GM19438 (cell line): Measurements from ENCODE around the gene STK40.

Source experiments
- ATAC-seq: cut with Tn5 transposase; IDR thresholded peaks from one replicate; pipeline ENCODE4 v1.9.1; 2021; ENCODE audit warnings: low read depth; ENCODE audit not compliant: unreplicated experiment

STK40 gene

DNA sequence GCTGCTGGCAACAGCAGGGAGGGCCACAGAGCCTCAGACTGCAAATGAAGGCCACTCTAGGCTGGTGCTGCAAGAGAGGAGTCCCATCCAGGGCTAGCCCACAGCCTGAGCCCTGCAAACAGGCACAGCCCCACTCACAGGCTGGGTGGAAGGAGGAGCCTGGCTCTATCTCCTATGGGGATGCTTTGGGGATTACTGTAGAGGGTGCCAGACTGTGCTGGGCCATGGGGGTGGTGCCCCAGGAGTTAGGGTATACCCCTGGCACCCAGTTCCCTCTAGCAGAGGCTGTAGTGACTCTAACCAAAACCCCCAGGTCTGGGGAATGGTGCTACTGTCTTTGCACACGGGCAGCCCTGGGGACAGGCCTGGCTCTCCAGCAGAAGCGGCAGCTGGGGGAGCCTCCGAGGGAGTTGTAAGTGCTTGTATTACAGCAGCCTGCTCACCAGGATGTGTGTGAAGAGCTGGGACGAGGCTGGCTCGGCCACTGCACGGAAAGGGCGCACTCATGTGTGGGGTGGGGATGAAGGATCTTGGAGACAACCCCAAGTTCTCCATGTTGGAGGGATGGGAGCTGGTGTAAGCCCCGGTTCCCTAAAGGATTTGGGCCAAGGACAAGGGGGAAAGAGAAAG lies 38.9 kb downstream of the STK40 start:
- no peak for ATAC-seq

DNA sequence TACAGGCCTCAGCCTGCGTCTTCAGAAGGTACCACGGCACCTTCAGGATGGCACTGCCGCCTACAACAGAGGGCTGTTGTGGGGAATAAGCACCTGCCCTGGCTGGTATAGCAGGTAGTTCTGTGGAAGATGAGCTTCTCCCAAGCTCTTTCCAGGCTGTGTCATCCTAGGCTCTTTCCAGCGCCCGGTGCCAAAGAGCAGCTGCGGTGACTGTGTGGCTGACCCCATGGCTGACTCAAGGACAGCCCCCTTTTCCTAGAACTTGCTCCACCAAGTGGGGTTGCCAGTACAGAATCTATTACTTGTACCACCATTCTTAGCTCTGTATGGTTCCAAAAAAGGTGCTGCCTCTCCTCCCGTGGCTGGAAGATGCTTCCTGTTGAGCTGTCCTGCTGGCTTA lies 40.4 kb downstream of the STK40 start:
- ATAC-seq = no peak

DNA sequence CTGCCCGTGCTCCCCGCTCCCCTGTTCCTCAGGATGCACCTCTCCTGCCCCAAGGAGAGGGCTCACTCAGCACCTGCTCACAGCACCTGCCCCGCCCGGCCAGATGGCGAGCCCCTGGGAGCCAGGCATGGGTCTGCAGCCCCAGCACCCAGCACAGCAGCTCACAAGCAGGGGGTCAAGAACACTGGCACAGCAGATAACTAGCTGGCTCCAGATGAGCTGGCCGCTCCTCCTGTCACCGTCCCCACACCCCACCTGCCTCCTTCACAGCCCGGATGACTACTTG lies 41.4 kb downstream of the STK40 start:
- no peak for ATAC-seq

DNA sequence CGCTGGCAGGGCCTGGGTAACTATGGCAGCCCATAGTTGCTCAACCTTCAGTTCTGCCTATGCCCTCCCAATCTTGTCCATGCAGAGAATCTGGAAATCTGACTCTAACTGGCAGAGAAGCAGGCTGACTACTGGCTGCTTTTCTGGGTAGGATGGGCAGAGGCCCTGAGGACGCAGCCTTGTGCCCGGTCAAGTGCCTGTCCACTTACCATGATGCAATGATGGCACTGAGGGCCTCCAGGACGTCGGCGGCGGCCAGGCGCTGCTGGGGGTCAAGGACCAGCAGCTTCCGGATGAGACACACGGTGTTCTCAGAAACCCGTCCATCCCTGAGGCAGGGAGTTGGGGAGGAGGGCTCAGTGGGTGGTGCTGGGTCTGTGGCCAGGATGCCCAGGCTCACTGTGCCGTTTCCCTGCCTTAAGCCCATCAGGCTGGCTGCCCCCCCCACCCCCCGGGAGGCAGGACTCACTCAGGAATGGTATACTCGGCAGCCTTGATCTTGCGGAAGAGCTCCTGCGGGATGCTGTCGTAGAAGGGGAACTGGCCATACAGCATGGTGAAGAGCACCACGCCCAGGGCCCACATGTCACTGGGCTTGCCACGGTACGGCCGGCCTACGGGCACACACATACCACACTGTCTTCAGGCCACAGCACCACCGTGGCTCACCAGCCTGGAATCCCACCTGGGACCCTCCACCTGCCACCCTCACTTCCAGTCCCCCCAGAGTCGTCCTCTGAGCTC lies 41.9 kb downstream of the STK40 start:
- ATAC-seq = no peak

DNA sequence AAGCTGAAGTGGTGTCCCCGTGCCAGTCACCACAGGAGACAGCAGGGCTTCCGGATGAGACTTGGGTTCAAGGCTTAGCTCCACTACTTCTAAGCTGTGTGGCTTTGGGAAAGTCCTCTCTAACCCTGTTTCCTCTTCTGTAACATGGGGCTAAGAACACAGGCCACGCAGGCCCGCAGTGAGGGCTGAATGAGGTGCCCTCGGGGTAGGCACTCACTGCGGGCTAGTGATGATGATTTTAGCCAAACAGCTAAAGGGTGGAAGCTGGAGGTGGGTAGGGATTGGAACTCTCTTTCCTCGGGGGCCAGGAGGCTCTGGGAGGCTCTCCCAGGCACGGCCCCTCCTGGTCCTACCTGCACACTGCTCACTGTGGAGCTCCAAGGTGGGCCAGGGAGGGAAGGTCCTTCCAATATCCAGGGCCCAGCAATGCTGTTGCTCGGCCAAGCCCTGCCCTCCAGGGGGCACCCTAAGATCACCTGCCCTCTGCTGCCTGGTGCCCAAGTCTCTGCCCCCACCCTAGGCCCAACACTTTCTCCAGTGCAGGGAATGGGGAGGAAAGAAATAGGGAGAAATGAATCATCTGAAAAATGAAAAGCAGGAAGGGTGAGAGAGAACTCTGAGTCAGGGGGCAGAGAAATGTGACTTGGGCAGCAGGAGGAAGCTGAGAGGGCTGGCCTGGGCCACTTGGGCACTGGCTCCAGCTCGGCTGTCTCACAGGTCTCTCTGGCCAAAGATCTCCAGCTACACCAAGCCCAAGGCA lies 43.1 kb downstream of the STK40 start:
- ATAC-seq = no peak

DNA sequence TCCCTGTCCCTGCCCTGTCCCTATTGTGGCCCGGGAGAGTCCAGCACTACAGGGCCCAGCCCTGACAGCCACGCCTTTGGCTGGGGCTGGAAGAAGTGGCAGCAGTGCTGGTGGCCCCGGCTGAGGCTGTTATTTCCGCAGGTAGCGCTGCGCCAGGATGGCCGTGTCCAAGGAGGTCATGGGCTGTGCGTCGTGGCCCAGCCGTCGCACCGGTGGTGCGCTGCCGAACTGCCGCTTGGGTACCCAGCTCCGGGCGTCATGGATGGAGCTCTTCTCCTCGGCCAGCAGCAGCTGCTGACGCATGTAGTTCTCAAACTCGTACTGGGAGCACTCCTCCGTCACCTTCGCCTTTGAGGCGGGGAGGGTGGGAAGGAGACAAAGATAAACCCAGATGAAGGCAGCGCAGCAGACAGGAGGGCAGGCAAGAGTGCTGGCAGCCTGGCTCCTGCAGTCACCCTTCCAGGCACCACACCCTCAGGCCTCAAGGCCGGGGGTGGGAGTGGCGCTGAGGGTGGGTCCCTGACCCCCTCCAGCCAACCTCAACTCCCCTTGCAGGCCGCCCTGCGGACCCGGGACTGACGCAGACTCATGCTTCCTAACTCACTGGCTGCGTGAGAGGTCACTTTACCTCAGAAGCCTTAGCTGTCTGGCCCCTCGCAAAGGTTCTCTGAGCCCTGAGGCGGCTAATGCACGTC lies 44.0 kb downstream of the STK40 start:
- ATAC-seq = no peak

DNA sequence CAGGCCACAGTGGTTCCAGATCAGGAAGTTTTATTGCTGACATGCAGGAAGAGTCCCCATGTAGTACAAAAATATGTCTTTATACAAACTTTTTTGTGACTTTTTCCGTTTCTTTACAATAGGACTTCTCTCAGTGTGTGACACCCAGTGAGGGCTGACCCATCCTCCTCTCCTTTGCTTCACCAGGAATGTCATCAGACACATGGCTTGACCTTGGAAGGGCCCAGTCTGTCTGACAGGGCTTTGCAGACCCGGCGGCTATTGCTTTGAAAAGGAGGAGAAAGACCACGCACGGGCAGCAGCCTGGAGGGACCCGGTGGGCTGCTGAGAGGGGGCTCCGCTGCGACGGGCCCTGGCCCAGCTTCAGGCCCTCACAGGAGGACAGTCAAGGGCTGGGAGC lies 46.1 kb downstream of the STK40 start:
- no peak for ATAC-seq

DNA sequence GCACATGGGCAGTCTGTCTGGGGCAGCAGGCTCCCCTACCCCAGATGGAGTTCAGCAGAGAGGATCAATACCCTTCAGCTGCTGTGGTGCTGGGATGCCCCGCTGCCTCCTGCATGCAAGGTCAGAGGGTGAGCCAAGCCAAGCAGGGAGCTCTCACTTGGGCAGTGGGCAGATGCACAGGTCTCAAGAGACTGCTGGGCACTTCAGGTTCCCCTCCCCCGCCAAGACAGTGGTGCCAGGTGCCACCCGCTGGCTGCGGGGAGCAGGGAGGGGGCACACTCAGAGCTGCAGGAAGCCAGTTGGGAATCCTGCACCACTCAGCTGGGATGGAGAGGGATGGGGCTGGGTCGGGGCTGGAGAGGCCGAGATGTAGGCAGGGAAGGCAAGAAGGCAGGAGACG lies 46.5 kb downstream of the STK40 start:
- ATAC-seq = no peak

DNA sequence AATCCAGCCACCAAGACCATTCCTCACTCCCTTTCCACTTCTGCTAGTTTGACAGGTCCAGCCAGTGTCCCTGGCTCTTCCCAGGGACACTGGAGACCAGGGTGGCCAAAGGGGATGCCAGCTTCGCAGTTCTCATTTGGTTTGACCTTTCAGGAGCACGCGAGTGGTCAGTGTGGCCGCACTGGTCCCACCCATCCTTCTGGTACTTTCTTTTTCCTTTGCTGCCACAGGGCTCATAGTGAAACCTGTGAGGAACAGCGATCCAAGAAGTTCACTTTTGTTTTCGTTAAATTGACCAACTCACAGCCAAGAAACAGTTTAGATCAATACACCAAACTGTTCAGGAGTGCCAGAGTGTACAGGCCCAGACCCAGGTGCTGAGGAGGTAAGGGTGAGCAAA lies 47.9 kb downstream of the STK40 start:
- no peak for ATAC-seq

DNA sequence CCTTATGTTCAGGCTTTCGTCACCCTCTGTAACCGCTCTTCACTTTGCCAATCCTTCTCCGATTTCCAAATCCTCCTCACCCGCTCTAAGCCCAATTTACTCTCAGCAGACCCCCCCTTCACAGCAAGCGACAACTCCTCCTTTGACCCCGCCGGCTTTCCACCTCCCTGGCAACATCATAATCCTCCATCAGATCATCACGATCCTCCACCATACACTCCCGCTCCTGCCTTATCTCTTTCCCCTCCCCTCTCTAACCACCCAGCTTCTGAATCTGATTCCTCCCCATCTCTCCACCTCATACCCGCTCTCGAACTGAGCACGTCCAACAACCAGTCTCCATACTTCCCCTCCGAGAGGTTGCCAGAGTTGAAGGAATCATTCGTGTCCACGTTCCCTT lies 54.8 kb downstream of the STK40 start:
- ATAC-seq = no peak

DNA sequence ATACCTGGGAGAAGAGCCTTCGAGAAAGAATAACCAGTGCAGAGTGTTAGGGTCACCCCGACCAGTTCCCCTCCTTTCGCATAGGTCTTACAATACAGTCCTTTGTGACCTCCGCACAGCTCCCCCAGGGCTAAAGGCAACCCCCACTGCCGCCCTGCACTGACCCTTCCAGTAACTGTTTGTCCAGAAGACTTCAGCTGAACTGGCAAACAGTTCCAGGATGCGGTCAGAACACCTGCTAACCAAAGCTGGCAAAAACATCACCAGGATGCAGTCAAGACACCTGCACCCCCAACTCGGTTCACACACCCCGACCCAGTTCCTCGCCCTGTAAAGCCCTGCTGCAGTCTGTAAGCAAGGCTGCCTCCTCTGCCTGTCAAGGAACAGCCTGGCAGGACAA lies 55.9 kb downstream of the STK40 start:
- no peak for ATAC-seq

DNA sequence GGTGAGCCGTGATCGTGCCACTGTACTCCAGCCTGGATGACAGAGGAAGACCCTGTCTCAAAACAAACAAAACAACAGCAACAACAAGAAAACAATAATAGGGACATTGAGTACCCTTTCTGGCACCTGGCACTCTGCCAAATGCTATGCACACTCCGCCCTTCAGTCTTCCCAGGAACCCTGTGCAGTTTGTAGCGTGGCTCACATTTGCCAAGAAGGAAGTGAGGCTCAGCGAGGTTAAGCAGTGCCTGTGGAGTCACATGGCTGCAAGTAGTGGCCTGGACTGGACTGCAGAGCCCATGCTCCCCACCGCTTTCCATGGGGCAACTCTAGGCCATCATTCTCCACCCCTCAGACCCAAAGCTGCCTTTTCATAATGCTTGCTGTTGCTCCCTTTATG lies 57.0 kb downstream of the STK40 start:
- ATAC-seq = no peak

DNA sequence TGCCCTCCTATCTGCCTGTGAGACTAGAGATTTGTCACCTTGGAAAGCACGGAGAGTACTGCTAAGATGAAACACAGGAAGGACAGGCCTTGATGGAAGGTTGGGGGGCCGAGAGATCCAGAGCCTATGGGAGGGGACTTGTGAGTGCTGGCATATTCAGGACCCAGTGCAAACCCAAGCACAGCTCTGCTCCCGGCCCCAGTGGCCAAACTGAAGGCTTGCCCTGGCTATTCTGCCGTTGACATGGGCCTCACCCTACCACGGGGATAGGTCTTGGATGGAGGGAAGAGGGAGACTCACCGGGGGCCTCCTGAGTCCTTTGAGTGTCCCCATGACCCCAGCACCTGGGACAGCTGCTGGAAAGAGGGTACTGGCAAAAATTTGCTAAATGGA lies 57.6 kb downstream of the STK40 start:
- no peak for ATAC-seq

DNA sequence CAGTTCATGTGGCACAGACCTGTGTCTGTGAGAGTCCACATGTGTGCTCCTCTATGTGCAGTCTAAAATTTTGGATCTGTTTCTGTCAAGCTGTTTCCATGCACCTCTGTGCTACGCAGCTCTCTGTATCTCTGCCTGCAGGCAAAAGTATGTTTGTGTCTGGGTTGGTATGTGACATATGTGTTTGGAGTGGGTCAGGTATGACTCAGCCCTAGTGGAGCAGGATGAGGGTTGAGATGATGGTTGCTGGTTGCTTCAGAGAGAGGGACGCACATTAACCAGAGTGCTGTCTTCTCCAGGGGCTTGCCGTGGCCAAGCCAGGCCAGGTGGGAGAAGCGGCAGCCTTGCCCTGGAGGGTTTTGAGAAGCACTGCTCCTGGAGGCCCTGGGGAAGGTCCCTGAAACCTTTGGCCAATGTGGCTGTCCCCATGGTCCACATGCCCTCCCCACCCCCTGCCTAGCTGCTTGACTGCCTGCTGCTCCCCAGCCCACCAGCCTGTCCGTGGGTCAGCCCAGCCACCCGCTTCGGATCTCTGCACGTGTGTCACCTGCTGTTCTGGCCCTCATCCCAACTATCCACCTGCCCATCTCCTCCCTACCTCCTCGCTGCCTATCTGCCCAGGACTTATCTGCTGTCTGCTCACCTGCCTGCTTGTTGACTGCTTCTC lies 58.2 kb downstream of the STK40 start:
- ATAC-seq = no peak

DNA sequence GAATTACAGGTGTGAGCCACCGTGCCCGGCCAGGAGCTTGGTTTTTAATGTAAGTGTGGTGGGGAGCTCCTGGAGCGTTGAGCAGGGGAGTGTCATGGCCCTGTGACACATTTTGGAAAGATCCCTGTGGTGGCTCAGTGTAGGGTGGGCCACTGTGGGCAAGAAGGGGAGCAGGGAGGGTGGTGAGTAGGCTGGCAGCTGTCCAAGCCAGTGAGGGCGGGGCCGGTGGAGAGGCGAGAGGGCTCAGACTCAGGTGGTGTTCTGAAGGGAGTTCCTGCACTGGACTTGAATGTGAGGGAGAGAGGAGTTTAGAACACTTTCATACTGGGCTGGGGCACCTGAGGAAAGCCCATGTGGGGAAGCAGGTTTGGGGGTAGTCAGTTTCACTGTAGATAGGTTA lies 59.2 kb downstream of the STK40 start:
- ATAC-seq = no peak

DNA sequence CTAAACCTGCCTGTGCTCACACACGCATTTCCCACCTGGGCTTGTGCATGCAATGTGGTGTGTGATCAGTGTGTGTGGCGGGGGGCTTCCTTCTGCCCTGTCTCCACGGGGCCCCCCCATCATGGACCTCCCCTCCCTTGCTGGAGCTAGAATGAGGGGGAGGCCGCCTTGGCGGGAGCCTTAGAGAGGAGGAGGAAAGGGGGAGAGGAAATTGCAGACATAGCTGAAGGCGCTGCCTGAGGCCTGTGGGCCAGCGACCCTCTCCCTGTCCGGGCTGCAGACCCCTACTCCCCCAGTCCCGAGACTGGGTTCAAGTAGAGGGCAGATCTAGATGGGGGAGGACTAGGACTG lies 61.4 kb downstream of the STK40 start:
- no peak for ATAC-seq

DNA sequence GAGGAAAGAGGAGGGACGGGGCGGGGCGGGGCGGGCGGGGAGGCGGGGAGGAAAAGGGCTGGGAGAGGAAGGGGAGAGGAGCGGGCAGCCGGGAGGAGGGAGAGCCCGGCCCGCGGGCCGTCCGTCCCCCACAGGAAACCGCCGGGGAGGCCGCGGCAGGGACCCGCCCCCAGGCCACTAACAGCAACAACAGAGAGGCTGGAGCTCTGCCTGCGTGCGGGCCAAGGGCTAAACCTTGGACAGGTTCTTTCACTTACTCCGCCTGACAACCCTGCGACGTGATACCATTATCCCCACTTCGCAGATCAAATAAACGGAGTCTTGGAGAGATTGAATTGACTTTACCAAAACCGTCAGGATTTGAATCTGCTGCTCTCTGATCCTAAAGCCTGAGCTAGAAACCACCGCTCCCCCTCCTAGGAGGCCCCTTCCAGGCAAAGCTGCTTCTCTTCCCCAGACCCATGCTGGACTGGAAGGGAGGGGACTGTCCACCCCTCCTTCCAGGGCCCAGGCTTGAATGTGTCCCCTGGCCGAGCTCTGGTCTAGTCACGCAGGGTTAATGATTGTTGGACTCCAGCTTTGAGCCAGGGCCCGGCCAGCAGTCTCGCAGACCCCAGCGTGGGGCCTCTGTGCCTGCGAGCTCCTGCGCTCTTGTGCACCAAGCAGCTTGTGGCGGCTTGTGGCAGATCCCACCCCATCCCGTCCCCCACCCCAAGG lies 61.9 kb downstream of the STK40 start, which contains the start of gene EVA1B:
Gene EVA1B (minus strand): TSS at position 10 of the 717 bp plus-strand sequence. CDS start 608 bp downstream, outside the sequence.
- no peak for ATAC-seq

DNA sequence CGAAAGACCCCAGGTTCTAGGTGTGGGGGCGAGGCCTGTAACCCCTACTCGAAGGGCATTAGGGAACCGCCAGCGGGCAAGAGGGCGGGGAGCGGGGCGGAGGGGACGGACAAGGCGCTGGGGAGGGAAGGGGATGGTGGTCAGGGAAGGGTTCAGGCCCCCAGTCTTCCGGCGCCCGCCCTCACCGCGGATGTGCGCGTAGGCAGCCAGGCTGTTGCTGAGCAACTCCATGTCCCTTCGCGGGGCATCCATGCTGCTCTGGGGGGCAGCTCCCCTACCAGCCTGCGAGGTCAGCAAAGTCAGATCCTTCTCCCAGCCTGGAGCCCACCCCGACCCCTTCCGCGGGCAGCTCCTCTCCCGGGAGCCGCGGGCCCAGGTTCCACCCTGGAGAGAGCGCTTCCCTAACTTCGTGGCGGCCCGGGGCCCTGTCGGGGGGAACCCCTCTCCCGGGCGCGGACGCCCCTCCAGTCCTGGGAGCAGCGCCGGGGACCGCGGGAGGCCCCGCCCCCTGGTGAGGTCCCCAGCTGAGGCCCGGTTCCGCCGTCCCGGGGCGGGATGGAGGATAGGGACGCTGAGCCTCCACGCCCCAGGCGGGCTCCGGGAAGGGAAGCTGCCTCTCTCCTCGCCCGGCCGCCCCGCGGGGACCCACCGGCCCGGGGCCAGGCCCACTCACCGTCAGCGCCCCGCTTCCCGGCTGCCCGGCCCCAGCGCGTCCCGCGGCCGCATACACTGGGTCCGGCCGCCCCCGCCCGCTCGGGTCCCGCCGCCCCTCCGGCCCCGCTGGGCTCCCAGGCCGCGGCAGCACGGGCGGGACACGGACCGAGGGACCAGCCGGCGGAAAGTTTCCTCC lies 62.7 kb downstream of the STK40 start:
- ATAC-seq = no peak

DNA sequence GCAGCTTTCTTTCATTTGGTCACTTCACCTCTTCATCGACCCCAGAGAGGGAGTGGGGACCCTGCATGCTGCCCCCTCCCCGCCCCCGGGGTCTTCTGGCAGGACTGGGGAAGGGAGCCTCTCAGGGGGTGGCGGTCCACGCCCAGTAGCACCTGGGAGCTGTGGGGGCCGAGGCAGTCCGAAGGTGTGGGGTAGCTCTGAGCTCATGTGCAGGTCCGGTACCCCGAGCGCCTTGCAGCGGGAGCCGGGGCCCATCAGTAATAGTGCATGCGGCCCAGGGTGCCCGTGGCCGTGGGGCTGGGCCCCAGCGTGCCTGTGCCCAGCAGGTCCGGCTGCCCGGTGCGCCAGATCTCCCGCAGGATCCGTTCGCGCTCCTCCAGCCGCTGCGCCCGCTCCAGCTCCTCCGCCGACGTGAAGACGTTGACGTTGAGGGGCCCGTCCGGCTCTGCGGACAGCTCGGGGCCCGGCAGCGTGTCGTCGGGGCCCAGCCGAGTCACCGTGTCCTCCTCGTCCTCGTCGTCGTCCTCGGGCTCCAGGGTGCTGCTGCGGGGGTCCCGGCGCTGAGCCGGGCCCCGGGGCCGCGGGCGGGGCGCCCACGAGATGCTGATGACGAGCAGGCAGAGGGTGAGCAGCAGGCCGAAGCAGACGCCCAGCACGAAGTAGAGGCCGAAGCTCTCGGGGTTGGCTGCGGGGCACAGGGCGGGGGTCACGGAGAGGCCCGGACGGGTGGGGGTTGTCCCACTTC lies 63.5 kb downstream of the STK40 start:
- ATAC-seq = no peak
